ENCODE data around the gene ADAM33.

Gene ADAM33

GRCh38 chr20:3692706-3693294 is 11.0 kb upstream of the ADAM33 start:
- no peak for DNase-seq (ENCODE audit: extremely low read depth, low read depth)
- no peak for TF ChIP-seq CTCF (IDR thresholded peaks at IDR 0.05; ENCODE audit: low read depth, low read length)

GRCh38 chr20:3691897-3692296 is 10.1 kb upstream of the ADAM33 start:
- no peak for TF ChIP-seq CTCF (IDR thresholded peaks at IDR 0.05; ENCODE audit: low read depth, low read length)
- DNase-seq (ENCODE audit: extremely low read depth, low read depth): no peak

GRCh38 chr20:3691306-3691705 is 9.5 kb upstream of the ADAM33 start:
- no peak for TF ChIP-seq CTCF (IDR thresholded peaks at IDR 0.05; ENCODE audit: low read depth, low read length)
- no peak for DNase-seq (ENCODE audit: extremely low read depth, low read depth)

GRCh38 chr20:3690413-3690812 is 8.6 kb upstream of the ADAM33 start:
- no peak for TF ChIP-seq CTCF (IDR thresholded peaks at IDR 0.05; ENCODE audit: low read depth, low read length)
- no peak for DNase-seq (ENCODE audit: extremely low read depth, low read depth)

GRCh38 chr20:3689978-3690377 is 8.2 kb upstream of the ADAM33 start:
- DNase-seq (ENCODE audit: extremely low read depth, low read depth): no peak

GRCh38 chr20:3687655-3688054 is 5.8 kb upstream of the ADAM33 start:
- no peak for TF ChIP-seq CTCF (IDR thresholded peaks at IDR 0.05; ENCODE audit: low read depth, low read length)
- no peak for DNase-seq (ENCODE audit: extremely low read depth, low read depth)

More at GRCh38 chr20:3689978-3690377, 8.2 kb upstream of the ADAM33 start:
- TF ChIP-seq CTCF (IDR thresholded peaks at IDR 0.05; ENCODE audit: low read depth, low read length): no peak

GRCh38 chr20:3686867-3687321 is 5.1 kb upstream of the ADAM33 start:
- TF ChIP-seq CTCF (IDR thresholded peaks at IDR 0.05; ENCODE audit: low read depth, low read length): peak; percentile 27
- DNase-seq (ENCODE audit: extremely low read depth, low read depth): peak; percentile 86
